ENCODE results near the gene PSMD3. TPM values are rescaled to one million over a fixed set of nuclear protein-coding genes. Genes with fewer than 3 reads are reported as not detected.

Gene PSMD3
- total and polyA plus RNA-seq, 4 donors: 30.7 to 80.7 (median 66.3) TPM

- no peak overlapping the region for H3K9ac ChIP-seq (ENCODE audit: low read depth in 1 of 2, low read length in 2 of 2)
- WGBS: 66% methylated on average over 8 of the region's 8 CpGs
- TF ChIP-seq FOXA1 (IDR thresholded peaks at IDR 0.05) (no peak), RAD21 (IDR thresholded peaks at IDR 0.05) (no peak), JUND (IDR thresholded peaks at IDR 0.05) (no peak), FOXA2 (IDR thresholded peaks at IDR 0.05) (no peak), GABPA (IDR thresholded peaks at IDR 0.05 in 1 of 2, conservative IDR thresholded peaks at IDR 0.05 in 1 of 2) (no peak), REST (IDR thresholded peaks at IDR 0.05) (no peak), RXRA (IDR thresholded peaks at IDR 0.05) (no peak), ZBTB33 (IDR thresholded peaks at IDR 0.05) (no peak), HNF4G (IDR thresholded peaks at IDR 0.05) (no peak), SP1 (IDR thresholded peaks at IDR 0.05) (no peak), TAF1 (conservative IDR thresholded peaks at IDR 0.05) (no peak), YY1 (IDR thresholded peaks at IDR 0.05) (no peak), NR2F2 (IDR thresholded peaks at IDR 0.05) (no peak), ATF3 (IDR thresholded peaks at IDR 0.05) (no peak), MAX (IDR thresholded peaks at IDR 0.05) (no peak), EGR1 (IDR thresholded peaks at IDR 0.05; ENCODE audit: low read depth in 2 of 2) (no peak), HNF4A (conservative IDR thresholded peaks at IDR 0.05) (no peak)
Observed at GRCh38 chr17:39938140-39938869, 42.3 kb upstream of the PSMD3 start.

GRCh38 chr17:39939106-39939505 is 41.5 kb upstream of the PSMD3 start:
- H3K4me3 ChIP-seq (ENCODE audit: low read depth in 1 of 3, low read length in 3 of 3): no peak overlapping the region
- H3K9ac ChIP-seq (ENCODE audit: low read depth in 1 of 2, low read length in 2 of 2): no peak overlapping the region
- no peaks in the 10 kb centered on the region for H3K9me3 ChIP-seq (ENCODE audit: control insufficient read depth in 4 of 4, low read length in 3 of 4)
- no peaks in the 10 kb centered on the region for H3K27me3 ChIP-seq (ENCODE audit: control insufficient read depth in 4 of 4, insufficient read depth in 4 of 4, low read length in 3 of 4)
- TF ChIP-seq RAD21 (IDR thresholded peaks at IDR 0.05): no peak
- DNase-seq (ENCODE audit: low spot score): no peak
- H3K4me1 ChIP-seq (ENCODE audit: control insufficient read depth in 4 of 4, insufficient read depth in 4 of 4, low read length in 3 of 4): peaks cover 7 to 18% (median 11%) of the 10 kb centered on the region in 4 donors
- no peak overlapping the region for H3K27ac ChIP-seq (ENCODE audit: low read depth in 1 of 2, low read length in 2 of 2)
- H3K36me3 ChIP-seq (ENCODE audit: control insufficient read depth in 4 of 4, insufficient read depth in 3 of 4, low read depth in 1 of 4, low read length in 3 of 4): no peaks in the 10 kb centered on the region
- WGBS: 97% methylated on average over 3 of the region's 3 CpGs

More at GRCh38 chr17:39938140-39938869, 42.3 kb upstream of the PSMD3 start:
- H3K4me1 ChIP-seq (ENCODE audit: control insufficient read depth in 4 of 4, insufficient read depth in 4 of 4, low read length in 3 of 4): peaks cover 3 to 16% (median 11%) of the 10 kb centered on the region in 4 donors
- no peaks in the 10 kb centered on the region for H3K9me3 ChIP-seq (ENCODE audit: control insufficient read depth in 4 of 4, low read length in 3 of 4)
- no peak for DNase-seq (ENCODE audit: low spot score)
- H3K4me3 ChIP-seq (ENCODE audit: low read depth in 1 of 3, low read length in 3 of 3): no peak overlapping the region
- no peaks in the 10 kb centered on the region for H3K36me3 ChIP-seq (ENCODE audit: control insufficient read depth in 4 of 4, insufficient read depth in 3 of 4, low read depth in 1 of 4, low read length in 3 of 4)
- H3K27ac ChIP-seq (ENCODE audit: low read depth in 1 of 2, low read length in 2 of 2): no peak overlapping the region
- H3K27me3 ChIP-seq (ENCODE audit: control insufficient read depth in 4 of 4, insufficient read depth in 4 of 4, low read length in 3 of 4): no peaks in the 10 kb centered on the region
